MCF 10A (cell line): ENCODE results near the gene TCEA2. TPM values are rescaled to one million over a fixed set of nuclear protein-coding genes. Genes with fewer than 3 reads are reported as not detected.

ENCODE experiments used
- BruUV-seq: library from RNA; stranded (reverse); fragments of 400-500 nt; replicated peaks from 2 replicates; lab custom pipeline; 2021; lab: Mats Ljungman, UMichigan
- CTCF ChIA-PET: fragments of 300-600 bp; sonication (Branson Sonifier 250); formaldehyde crosslinking; extraction: SDS; loops from one replicate; lab custom pipeline; 2021; ENCODE audit warnings: antibody characterized with exemption, inconsistent platforms; lab: Yijun Ruan, JAX
- POLR2A ChIA-PET: fragments of 300-600, 350-650 bp; sonication (Branson Sonifier 250); formaldehyde crosslinking; extraction: SDS; loops from one replicate; lab custom pipeline; 2020; ENCODE audit warnings: antibody characterized with exemption, inconsistent platforms; lab: Yijun Ruan, JAX
- DNase-seq: peaks from one replicate; pipeline ENCODE4 v3.0.0-alpha.2; 2018; ENCODE audit not compliant: unreplicated experiment
- H3K27ac Mint-ChIP-seq: one replicate; pipeline ENCODE4 v1.8.0; 2022; ENCODE audit warnings: mild to moderate bottlenecking, low read depth, mixed read lengths; ENCODE audit not compliant: unreplicated experiment
- H3K27me3 Mint-ChIP-seq: one replicate; pipeline ENCODE4 v1.8.0; 2022; ENCODE audit warnings: mixed read lengths; ENCODE audit not compliant: insufficient read depth, unreplicated experiment
- H3K36me3 Mint-ChIP-seq: one replicate; pipeline ENCODE4 v1.8.0; 2022; ENCODE audit warnings: mild to moderate bottlenecking, moderate library complexity, mixed read lengths; ENCODE audit not compliant: insufficient read depth, unreplicated experiment
- H3K4me1 Mint-ChIP-seq: one replicate; pipeline ENCODE4 v1.8.0; 2022; ENCODE audit warnings: mixed read lengths; ENCODE audit not compliant: insufficient read depth, unreplicated experiment
- H3K4me3 Mint-ChIP-seq: one replicate; pipeline ENCODE4 v1.8.0; 2022; ENCODE audit warnings: mild to moderate bottlenecking, moderate library complexity, mixed read lengths; ENCODE audit not compliant: unreplicated experiment
- H3K9me3 Mint-ChIP-seq: one replicate; pipeline ENCODE4 v1.8.0; 2022; ENCODE audit warnings: mixed read lengths; ENCODE audit not compliant: unreplicated experiment
- intact Hi-C: fragments of 100-400 bp; cut with micrococcal nuclease; formaldehyde crosslinking; loops from 2 replicates; pipeline ENCODE4 v1.14.1; 2022
- total RNA-seq: library from RNA; stranded (reverse); gene quantifications from 2 replicates; pipeline ENCODE4 v1.2.3, GENCODE V29; 2022
- TF ChIP-seq, protein P1 (sequence below): fragments of 200-600 bp; IDR thresholded peaks from one replicate; pipeline ENCODE4 v1.8.0; 2022; ENCODE audit warnings: antibody characterized with exemption, mild to moderate bottlenecking; ENCODE audit not compliant: unreplicated experiment

TCEA2 gene
- total RNA-seq, 1 experiment from 2014 or later: 30.8 TPM

DNA sequence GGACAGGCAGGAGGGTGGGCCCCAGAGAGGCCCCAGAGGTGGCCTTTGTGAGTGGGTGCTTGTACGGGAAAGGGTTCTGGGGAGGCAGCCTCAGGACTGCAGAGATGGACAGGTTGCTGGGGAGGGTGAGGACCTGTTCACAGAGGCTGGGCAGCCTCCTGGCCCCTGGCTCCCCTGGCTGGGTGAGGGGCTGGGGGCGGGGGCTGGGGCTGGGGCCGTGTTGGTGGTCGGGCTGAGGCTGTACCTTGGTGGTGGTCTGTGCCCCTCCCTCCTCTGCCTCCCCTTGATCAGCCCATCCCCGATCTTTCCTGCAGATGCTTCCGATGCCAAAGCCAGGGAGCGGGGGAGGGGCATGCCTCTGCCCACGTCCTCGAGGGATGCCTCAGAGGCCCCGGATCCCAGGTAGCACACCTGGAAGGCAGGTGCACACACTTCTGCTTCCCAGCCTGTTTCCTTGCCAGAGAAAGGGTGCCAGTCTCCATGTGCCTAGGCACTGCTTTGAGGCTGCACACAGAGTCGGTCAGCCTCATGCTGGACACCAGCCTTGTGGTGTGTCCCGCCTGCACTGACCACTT, 4.8 kb downstream of the TCEA2 start:
- Mint-ChIP-seq H3K4me1 (peaks cover 36% of the 10 kb centered on the region), H3K27ac (no peak overlapping the region), H3K36me3 (no peaks in the 10 kb centered on the region), H3K9me3 (no peaks in the 10 kb centered on the region), H3K4me3 (no peak overlapping the region), H3K27me3 (no peaks in the 10 kb centered on the region)
- no TSS peak for BruUV-seq
- intact Hi-C loops: no loop called here
- CTCF ChIA-PET: interaction anchor here (0.6 to 5.2 kb wide), 4 partner anchors 12 to 53 kb away, joined by 3 to 37 read pairs (median 15); partner anchors contain the start of genes LKAAEAR1, OPRL1 and RGS19
- POLR2A ChIA-PET: no interaction called here
- TF ChIP-seq, protein P1, sequence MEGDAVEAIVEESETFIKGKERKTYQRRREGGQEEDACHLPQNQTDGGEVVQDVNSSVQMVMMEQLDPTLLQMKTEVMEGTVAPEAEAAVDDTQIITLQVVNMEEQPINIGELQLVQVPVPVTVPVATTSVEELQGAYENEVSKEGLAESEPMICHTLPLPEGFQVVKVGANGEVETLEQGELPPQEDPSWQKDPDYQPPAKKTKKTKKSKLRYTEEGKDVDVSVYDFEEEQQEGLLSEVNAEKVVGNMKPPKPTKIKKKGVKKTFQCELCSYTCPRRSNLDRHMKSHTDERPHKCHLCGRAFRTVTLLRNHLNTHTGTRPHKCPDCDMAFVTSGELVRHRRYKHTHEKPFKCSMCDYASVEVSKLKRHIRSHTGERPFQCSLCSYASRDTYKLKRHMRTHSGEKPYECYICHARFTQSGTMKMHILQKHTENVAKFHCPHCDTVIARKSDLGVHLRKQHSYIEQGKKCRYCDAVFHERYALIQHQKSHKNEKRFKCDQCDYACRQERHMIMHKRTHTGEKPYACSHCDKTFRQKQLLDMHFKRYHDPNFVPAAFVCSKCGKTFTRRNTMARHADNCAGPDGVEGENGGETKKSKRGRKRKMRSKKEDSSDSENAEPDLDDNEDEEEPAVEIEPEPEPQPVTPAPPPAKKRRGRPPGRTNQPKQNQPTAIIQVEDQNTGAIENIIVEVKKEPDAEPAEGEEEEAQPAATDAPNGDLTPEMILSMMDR: no peak
- DNase-seq: no peak

DNA sequence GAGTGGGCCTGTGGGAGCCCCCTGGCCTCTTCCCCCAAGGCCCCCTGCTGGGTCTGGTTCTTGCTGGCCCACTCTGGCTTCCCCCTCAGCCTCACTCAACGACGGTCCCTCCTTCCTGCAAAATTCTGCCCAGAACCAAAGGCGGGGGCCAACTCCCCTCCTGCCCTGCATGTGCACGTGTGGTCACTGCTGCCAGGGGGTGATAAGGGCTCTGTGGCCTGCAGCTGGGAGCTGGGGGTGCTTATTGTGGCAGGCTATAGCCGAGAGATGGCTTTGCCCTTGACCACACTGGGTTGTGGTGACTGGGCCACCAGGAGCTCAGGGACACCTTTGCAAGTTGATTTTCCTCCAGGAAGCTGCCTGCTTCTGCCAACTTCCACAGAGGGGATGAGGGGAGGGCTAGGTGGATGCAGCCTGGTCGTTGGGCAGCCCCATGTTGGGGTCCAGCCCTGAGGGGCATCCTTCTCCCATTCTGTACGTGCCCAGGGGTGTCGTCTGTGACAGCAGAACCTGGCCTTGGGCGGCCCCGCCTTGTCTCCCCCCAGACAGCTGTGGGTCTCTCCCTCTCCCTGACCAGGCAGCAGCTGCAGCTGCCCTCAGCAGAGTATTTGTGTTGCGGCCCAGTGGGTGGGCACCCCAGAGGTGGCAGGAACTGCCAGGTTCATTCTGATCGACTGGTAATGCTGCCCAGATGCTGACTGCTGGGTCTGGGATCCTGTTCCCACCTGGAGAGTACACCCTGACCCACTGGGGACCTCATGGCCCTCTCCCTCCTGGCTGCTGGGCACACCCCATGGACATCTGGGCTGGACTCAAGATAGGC, 5.6 kb downstream of the TCEA2 start:
- ChIA-PET CTCF (interaction anchor here (0.6 to 5.2 kb wide), 9 partner anchors 11 to 600 kb away, joined by 3 to 37 read pairs (median 5); partner anchors contain the start of genes LKAAEAR1, OPRL1 and RGS19), POLR2A (interaction anchor here (0.6 kb wide), 1 partner anchor 1699 kb away, joined by 4 read pairs; no protein-coding TSS in a partner anchor)
- Mint-ChIP-seq H3K27ac (no peak overlapping the region), H3K27me3 (no peaks in the 10 kb centered on the region), H3K9me3 (no peaks in the 10 kb centered on the region), H3K4me3 (no peak overlapping the region), H3K4me1 (peaks cover 34% of the 10 kb centered on the region), H3K36me3 (no peaks in the 10 kb centered on the region)
- DNase-seq: no peak
- TF ChIP-seq, protein P1: no peak
- no TSS peak for BruUV-seq
- intact Hi-C loops: no loop called here

DNA sequence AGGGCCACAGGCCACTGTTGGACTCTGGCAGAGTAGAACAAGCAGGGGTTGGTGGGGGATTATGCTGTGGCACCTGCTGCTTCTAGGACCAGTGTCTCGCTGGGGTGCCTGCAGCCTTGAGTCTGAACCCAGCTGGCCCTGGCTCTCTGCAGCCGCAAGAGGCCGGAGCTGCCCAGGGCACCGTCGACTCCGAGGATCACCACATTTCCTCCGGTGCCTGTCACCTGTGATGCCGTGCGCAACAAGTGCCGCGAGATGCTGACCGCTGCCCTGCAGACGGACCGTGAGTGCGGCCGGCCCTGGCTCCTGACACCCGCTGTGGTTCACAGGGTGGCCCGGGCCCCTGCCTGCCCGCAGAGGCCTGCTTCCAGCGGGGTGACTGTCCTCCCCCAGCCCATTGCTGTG, 6.2 kb downstream of the TCEA2 start:
- Mint-ChIP-seq H3K9me3 (no peaks in the 10 kb centered on the region), H3K4me3 (no peak overlapping the region), H3K27me3 (no peaks in the 10 kb centered on the region), H3K27ac (no peak overlapping the region), H3K4me1 (peaks cover 28% of the 10 kb centered on the region), H3K36me3 (no peaks in the 10 kb centered on the region)
- no TSS peak for BruUV-seq
- POLR2A ChIA-PET: interaction anchor here (0.9 to 1.1 kb wide), 3 partner anchors 14 to 175 kb away, joined by 3 read pairs; no protein-coding TSS in a partner anchor
- TF ChIP-seq, protein P1: no peak
- intact Hi-C loops: no loop called here
- no peak for DNase-seq
- CTCF ChIA-PET: interaction anchor here (0.6 to 5.2 kb wide), 13 partner anchors 7 to 800 kb away, joined by 3 to 37 read pairs (median 5); partner anchors contain the start of genes LKAAEAR1, OPRL1 and RGS19
